ENCODE results near the gene BAD. TPM values are rescaled to one million over a fixed set of nuclear protein-coding genes. Genes with fewer than 3 reads are reported as not detected.

BAD gene
- total RNA-seq, 4 donors from 2014 or later: 47.1 to 92.5 (median 90.6) TPM

DNA sequence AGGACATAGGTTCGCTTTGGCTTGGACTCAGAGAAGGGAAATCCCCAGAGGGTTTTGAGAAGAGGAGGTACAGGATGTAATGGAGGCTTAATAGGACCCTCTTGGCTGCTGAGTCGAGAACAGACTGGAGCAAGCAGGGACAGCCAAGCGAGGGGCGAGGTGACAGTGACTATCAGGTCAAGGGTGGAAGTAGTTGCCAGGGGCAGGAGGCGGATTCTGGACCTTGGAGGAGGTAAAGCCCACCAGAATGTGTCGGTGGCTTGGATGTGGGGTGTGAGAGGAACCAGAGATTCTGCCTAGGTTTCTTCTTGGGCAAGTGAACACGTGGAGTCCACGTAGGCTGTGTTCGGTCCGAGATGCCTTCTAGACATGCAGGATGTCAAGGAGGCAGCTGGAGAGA lies 28.5 kb upstream of the BAD start:
- TF ChIP-seq, protein P1, sequence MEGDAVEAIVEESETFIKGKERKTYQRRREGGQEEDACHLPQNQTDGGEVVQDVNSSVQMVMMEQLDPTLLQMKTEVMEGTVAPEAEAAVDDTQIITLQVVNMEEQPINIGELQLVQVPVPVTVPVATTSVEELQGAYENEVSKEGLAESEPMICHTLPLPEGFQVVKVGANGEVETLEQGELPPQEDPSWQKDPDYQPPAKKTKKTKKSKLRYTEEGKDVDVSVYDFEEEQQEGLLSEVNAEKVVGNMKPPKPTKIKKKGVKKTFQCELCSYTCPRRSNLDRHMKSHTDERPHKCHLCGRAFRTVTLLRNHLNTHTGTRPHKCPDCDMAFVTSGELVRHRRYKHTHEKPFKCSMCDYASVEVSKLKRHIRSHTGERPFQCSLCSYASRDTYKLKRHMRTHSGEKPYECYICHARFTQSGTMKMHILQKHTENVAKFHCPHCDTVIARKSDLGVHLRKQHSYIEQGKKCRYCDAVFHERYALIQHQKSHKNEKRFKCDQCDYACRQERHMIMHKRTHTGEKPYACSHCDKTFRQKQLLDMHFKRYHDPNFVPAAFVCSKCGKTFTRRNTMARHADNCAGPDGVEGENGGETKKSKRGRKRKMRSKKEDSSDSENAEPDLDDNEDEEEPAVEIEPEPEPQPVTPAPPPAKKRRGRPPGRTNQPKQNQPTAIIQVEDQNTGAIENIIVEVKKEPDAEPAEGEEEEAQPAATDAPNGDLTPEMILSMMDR (IDR thresholded peaks at IDR 0.05; ENCODE audit: low read depth): no peak

DNA sequence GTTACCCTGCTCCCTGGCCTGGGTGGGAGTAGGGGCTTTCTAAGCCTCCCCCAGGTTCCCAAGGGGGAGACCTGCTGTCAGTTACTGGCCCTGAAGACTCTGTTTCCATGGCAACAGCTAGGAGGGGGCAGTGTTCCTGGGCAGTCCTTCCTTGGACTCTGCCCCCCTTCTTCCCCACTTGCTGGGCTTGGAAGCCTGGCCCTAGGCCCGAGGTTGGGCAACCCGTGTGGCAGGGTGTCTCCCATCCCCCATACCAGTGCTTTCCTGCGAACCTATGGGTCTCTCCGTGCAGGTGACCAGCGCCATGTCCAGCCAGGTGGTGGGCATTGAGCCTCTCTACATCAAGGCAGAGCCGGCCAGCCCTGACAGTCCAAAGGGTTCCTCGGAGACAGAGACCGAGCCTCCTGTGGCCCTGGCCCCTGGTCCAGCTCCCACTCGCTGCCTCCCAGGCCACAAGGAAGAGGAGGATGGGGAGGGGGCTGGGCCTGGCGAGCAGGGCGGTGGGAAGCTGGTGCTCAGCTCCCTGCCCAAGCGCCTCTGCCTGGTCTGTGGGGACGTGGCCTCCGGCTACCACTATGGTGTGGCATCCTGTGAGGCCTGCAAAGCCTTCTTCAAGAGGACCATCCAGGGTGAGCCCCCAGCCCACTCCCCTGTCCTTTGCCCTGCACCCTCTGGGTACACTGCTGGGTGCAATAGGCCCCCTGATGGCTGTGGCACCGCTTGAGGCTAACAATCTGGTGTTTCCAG lies 22.6 kb upstream of the BAD start:
- TF ChIP-seq, protein P1 (IDR thresholded peaks at IDR 0.05; ENCODE audit: low read depth): no peak

DNA sequence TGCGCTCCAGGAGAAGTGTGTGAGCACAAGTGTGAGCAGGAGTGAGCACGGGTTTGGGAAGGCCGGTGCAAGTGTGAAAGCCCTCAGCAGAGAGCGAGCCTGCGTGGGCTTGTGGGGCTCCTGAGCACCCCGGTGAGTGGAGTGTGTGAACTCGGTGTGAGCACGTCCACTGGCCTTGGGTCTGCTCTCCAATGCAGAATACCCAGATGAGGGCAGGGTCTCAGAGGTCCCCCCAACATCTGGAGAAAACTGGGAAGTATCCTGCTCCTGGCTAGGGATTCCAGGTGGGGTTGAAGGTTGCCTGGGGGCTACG lies 22.1 kb upstream of the BAD start:
- TF ChIP-seq, protein P1 (IDR thresholded peaks at IDR 0.05; ENCODE audit: low read depth): no peak

DNA sequence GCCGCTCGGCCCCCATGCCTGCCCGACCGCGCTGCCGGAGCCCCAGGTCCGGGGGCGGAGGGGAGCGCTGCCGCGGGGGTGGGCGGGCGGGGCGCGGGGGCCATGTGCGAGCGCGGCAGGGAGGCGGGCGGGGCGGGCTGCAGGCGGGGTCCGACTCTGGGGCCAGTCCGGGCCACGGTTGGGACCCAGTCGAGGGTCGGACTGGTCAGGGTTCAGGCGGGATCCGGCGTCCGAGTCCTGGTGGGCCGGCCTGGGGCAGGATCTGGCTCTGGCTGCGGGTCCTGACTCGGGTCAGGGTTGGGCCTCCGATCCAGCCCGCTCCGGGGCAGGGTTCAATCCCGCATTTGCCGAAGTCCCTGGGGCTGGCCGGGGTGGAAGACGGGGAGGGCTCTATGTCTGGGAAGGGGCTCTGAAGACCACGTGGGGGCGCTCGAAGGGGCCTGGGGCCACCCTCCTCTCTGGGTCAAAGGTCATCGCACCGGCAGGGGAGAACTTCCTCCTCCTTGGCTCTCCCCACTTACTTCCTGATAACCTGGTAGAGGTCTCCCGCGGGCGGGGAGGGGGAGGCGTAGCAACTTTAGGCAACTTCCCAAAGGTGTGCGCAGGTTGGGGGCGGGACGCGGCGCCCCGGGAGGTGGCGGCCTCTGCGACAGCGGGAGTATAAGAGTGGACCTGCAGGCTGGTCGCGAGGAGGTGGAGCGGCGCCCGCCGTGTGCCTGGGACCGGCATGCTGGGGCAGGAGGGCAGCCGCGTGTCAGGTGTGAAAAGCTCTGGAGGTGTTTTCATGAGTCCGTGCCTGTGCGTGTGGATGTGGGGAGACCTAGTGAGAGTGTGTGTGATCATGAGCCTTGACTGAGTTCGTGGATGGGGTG lies 21.5 kb upstream of the BAD start:
- TF ChIP-seq, protein P1 (IDR thresholded peaks at IDR 0.05; ENCODE audit: low read depth): no peak

DNA sequence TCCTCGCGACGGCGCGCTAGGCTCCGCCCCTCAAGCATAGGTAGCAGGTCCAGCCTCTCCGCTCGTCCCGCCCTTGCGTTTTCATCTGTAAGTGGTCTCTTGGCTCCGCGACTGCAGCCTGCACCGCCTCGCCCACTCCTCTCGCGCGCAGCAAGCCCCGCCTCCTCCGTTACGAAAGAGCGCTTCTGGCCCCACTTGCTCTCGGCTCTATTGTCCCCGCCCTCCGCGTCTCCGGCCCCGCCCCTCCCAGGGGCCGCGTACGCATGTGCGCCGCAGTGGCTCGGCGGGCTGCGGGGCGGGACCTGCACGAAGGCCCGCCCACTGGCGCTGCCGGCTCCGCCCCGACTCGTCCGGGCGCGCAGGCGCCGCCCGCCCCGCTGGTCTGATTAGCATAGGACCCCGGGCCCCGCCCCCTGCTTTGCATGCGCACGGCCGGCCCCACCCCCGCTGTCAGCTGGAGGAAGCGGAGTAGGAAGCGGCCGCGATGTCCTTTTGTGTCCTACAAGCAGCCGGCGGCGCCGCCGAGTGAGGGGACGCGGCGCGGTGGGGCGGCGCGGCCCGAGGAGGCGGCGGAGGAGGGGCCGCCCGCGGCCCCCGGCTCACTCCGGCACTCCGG lies 20.7 kb upstream of the BAD start, which contains the start of gene ESRRA:
Gene ESRRA (plus strand): TSS at position 450 of the 616 bp plus-strand sequence. CDS start 1,656 bp downstream, outside the sequence.
- TF ChIP-seq, protein P1 (IDR thresholded peaks at IDR 0.05; ENCODE audit: low read depth): no peak

DNA sequence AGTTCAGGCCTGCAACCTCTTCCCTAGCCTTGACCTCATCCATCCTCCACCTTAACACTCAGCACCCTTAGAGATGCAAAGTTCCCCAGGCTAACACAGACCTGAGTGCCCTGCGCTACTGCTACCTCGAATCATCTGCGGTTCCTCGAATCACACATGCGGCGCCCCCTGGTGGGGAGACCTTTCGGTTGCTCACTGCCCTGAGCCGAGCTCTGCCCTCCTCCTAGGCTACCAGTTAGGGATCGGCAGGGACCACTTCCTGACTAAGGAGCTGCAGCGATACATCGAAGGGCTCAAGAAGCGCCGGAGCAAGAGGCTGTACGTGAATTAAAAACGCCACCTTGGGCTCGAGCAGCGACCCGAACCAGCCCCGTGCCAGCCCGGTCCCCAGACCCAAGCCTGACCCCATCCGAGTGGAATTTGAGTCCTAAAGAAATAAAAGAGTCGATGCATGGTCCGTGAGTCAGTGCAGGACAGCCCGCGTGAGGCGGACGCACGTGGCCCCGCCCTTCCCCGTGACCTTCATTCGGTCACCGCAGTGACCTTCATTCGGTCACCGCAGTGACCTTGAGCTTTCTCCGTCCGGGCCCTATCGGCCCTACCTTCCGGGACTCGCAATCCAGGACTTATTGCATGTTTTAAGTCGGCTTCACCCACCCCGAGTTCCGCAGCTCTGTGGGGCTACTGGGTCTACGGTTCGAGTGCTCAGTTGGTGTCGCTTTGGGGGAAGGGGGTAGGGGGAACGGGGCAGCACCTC lies 20.0 kb upstream of the BAD start:
- TF ChIP-seq, protein P1 (IDR thresholded peaks at IDR 0.05; ENCODE audit: low read depth): no peak
